OCI-LY7 (cell line): ENCODE results near the gene HYI.

ENCODE experiments used
- EZH2phosphoT487 ChIP-seq: fragments of 200-600 bp; sonication (generic); IDR thresholded peaks from 2 replicates; pipeline ENCODE4 v1.6.1; 2018; ENCODE audit warnings: low read depth, borderline replicate concordance, mild to moderate bottlenecking, mixed run types, antibody characterized with exemption, low read length, moderate library complexity, mixed read lengths
- TF ChIP-seq, protein P1 (sequence below): fragments of 200-600 bp; sonication (generic); conservative IDR thresholded peaks from 2 replicates; pipeline ENCODE4 v1.5.1; 2014; ENCODE audit warnings: mild to moderate bottlenecking, antibody characterized with exemption, low read length, moderate library complexity, mixed read lengths

DNA sequence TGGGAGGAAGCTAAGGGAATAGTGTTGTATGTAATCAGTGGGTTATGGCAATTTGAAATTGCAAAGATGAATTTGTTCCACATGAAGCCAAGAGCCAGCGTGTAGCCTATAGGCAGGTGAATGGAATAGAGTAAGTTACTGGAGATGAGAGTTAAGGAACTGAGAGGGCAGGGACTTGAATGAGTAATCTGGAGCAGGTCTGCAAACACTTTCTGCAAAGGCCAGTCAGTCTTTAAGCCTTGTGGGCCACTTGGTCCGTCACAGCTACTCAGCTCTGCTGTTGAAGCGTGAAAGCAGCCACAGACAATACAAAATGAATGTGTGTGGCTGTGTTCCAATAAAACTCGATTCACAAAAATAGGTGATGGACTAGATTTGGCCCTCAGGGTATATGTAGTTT is 34.9 kb downstream of the HYI start:
- TF ChIP-seq, protein P1, sequence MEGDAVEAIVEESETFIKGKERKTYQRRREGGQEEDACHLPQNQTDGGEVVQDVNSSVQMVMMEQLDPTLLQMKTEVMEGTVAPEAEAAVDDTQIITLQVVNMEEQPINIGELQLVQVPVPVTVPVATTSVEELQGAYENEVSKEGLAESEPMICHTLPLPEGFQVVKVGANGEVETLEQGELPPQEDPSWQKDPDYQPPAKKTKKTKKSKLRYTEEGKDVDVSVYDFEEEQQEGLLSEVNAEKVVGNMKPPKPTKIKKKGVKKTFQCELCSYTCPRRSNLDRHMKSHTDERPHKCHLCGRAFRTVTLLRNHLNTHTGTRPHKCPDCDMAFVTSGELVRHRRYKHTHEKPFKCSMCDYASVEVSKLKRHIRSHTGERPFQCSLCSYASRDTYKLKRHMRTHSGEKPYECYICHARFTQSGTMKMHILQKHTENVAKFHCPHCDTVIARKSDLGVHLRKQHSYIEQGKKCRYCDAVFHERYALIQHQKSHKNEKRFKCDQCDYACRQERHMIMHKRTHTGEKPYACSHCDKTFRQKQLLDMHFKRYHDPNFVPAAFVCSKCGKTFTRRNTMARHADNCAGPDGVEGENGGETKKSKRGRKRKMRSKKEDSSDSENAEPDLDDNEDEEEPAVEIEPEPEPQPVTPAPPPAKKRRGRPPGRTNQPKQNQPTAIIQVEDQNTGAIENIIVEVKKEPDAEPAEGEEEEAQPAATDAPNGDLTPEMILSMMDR: no peak
- TF ChIP-seq EZH2phosphoT487: no peak
